ENCODE measurements around the gene PPP1R3D. TPM values are rescaled to one million over a fixed set of nuclear protein-coding genes. Genes with fewer than 3 reads are reported as not detected.

The PPP1R3D gene
- total and polyA plus RNA-seq, 9 donors = 4.0 to 6.3 (median 4.9) TPM

GRCh38 chr20:59954718-59955117 lies 14.6 kb upstream of the PPP1R3D start:
- no peak overlapping the region for H3K27ac ChIP-seq (ENCODE audit: low read length)
- H3K36me3 ChIP-seq (ENCODE audit: control insufficient read depth, insufficient read depth, low read length) = no peaks in the 10 kb centered on the region
- no peaks in the 10 kb centered on the region for H3K9me3 ChIP-seq (replicated peaks; ENCODE audit: control insufficient read depth, low read depth, low read length)
- no peaks in the 10 kb centered on the region for H3K4me1 ChIP-seq (ENCODE audit: control insufficient read depth, insufficient read depth, low read length)
- no peak for DNase-seq
- WGBS (ENCODE audit: insufficient coverage) = 80% methylated on average over 1 of the region's 4 CpGs
- H3K27me3 ChIP-seq (ENCODE audit: control insufficient read depth, insufficient read depth, low read length) = no peaks in the 10 kb centered on the region
- no peak overlapping the region for H3K4me3 ChIP-seq (ENCODE audit: low read length)

GRCh38 chr20:59949911-59950310 lies 9.8 kb upstream of the PPP1R3D start:
- no peak overlapping the region for H3K4me3 ChIP-seq (ENCODE audit: low read length)
- no peaks in the 10 kb centered on the region for H3K9me3 ChIP-seq (replicated peaks; ENCODE audit: control insufficient read depth, low read depth, low read length)
- H3K27me3 ChIP-seq (ENCODE audit: control insufficient read depth, insufficient read depth, low read length) = no peaks in the 10 kb centered on the region
- no peaks in the 10 kb centered on the region for H3K36me3 ChIP-seq (ENCODE audit: control insufficient read depth, insufficient read depth, low read length)
- WGBS (ENCODE audit: insufficient coverage) = no CpG with 5 or more reads among the region's 6 CpGs
- H3K27ac ChIP-seq (ENCODE audit: low read length) = no peak overlapping the region
- H3K4me1 ChIP-seq (ENCODE audit: control insufficient read depth, insufficient read depth, low read length) = peaks cover 6% of the 10 kb centered on the region
- DNase-seq = no peak

DNA sequence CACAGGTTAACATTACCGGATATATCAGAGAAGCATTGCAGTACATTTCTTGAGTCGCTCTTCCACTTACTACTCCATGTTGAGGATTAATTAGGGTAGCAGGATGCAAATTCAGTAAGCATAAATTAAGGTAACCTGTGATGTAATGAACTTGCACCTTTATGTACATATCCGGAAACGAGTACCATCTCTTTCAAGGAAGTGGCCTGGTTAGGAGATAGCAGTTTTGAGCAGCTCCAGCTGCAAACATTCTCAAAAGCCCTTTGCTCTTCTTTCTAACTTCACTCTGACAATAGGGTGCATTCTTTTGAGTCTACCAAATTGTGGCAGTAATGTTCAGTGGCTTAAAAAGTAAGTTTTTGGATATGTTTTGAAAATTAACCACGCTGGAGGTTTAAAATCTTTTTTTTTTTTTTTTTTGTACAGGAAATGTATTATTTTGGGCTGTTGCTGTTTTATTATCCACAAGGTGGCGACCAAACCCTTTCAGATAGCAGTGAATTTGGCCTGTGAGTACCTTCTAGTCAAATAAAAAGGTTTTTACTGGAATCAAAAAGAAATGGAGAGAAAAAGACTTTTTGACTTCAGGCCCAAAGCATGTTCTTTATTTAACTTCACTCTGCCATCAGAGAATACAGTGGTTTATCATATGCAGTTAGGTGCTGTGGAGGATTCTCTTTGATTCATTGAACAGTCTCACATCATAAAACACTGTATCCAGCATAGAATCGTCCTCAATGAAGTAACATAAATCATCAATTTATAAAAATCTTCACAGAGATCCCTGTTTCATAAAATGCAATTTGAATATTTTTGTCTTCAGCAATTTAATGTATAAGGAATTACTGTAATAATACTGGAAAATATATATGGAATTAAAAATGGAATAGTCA lies 9.0 kb upstream of the PPP1R3D start:
- Histone ChIP-seq H3K4me1 (ENCODE audit: control insufficient read depth, insufficient read depth, low read length) (peaks cover 15% of the 10 kb centered on the region), H3K36me3 (ENCODE audit: control insufficient read depth, insufficient read depth, low read length) (peaks cover 8% of the 10 kb centered on the region), H3K27ac (ENCODE audit: low read length) (no peak overlapping the region), H3K27me3 (ENCODE audit: control insufficient read depth, insufficient read depth, low read length) (no peaks in the 10 kb centered on the region), H3K4me3 (ENCODE audit: low read length) (no peak overlapping the region), H3K9me3 (replicated peaks; ENCODE audit: control insufficient read depth, low read depth, low read length) (no peaks in the 10 kb centered on the region)
- peak; percentile 85 for DNase-seq
- WGBS (ENCODE audit: insufficient coverage) = no CpG with 5 or more reads among the region's 7 CpGs

- Histone ChIP-seq H3K36me3 (ENCODE audit: control insufficient read depth, insufficient read depth, low read length) (peaks cover 11% of the 10 kb centered on the region), H3K27ac (ENCODE audit: low read length) (no peak overlapping the region), H3K27me3 (ENCODE audit: control insufficient read depth, insufficient read depth, low read length) (no peaks in the 10 kb centered on the region), H3K9me3 (replicated peaks; ENCODE audit: control insufficient read depth, low read depth, low read length) (no peaks in the 10 kb centered on the region), H3K4me3 (ENCODE audit: low read length) (no peak overlapping the region), H3K4me1 (ENCODE audit: control insufficient read depth, insufficient read depth, low read length) (peaks cover 18% of the 10 kb centered on the region)
- no CpG with 5 or more reads among the region's 1 CpG for WGBS (ENCODE audit: insufficient coverage)
- no peak for DNase-seq
Observed at GRCh38 chr20:59948212-59948611, 8.1 kb upstream of the PPP1R3D start.

GRCh38 chr20:59947376-59947775 lies 7.3 kb upstream of the PPP1R3D start:
- Histone ChIP-seq H3K9me3 (replicated peaks; ENCODE audit: control insufficient read depth, low read depth, low read length) (no peaks in the 10 kb centered on the region), H3K27me3 (ENCODE audit: control insufficient read depth, insufficient read depth, low read length) (no peaks in the 10 kb centered on the region), H3K36me3 (ENCODE audit: control insufficient read depth, insufficient read depth, low read length) (peaks cover 11% of the 10 kb centered on the region), H3K4me1 (ENCODE audit: control insufficient read depth, insufficient read depth, low read length) (peaks cover 18% of the 10 kb centered on the region), H3K27ac (ENCODE audit: low read length) (no peak overlapping the region), H3K4me3 (ENCODE audit: low read length) (no peak overlapping the region)
- DNase-seq = no peak
- WGBS (ENCODE audit: insufficient coverage) = 92% methylated on average over 5 of the region's 8 CpGs

DNA sequence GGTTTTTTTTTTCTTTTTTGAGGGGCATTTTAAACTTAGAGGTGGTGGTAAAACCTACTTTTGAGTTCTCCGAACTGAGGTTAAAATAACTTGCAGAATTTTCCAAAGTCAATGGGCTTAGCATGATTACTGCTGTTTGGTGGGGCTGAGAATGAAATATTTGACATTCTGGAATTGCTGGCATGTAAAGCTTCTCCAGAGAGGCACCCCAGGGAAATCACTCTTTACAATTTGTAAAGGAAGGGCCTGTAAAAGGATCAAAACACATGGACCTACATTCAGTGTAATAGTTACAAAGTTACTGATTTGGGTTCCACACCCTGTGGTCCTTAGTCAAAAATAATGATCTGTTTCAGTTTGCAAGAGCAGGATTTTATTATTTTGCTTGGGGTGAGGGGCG lies 5.6 kb upstream of the PPP1R3D start:
- Histone ChIP-seq H3K4me3 (ENCODE audit: low read length) (no peak overlapping the region), H3K36me3 (ENCODE audit: control insufficient read depth, insufficient read depth, low read length) (peaks cover 11% of the 10 kb centered on the region), H3K4me1 (ENCODE audit: control insufficient read depth, insufficient read depth, low read length) (peaks cover 18% of the 10 kb centered on the region), H3K27me3 (ENCODE audit: control insufficient read depth, insufficient read depth, low read length) (no peaks in the 10 kb centered on the region), H3K27ac (ENCODE audit: low read length) (no peak overlapping the region), H3K9me3 (replicated peaks; ENCODE audit: control insufficient read depth, low read depth, low read length) (no peaks in the 10 kb centered on the region)
- WGBS (ENCODE audit: insufficient coverage) = no CpG with 5 or more reads among the region's 2 CpGs
- no peak for DNase-seq

- H3K27ac ChIP-seq (ENCODE audit: low read length) = peak overlapping the region; percentile 36
- no peak overlapping the region for H3K4me3 ChIP-seq (ENCODE audit: low read length)
- peaks cover 18% of the 10 kb centered on the region for H3K4me1 ChIP-seq (ENCODE audit: control insufficient read depth, insufficient read depth, low read length)
- WGBS (ENCODE audit: insufficient coverage) = no CpG with 5 or more reads among the region's 3 CpGs
- no peak for DNase-seq
- no peaks in the 10 kb centered on the region for H3K27me3 ChIP-seq (ENCODE audit: control insufficient read depth, insufficient read depth, low read length)
- H3K36me3 ChIP-seq (ENCODE audit: control insufficient read depth, insufficient read depth, low read length) = peaks cover 11% of the 10 kb centered on the region
- no peaks in the 10 kb centered on the region for H3K9me3 ChIP-seq (replicated peaks; ENCODE audit: control insufficient read depth, low read depth, low read length)
Observed at GRCh38 chr20:59945175-59945574, 5.1 kb upstream of the PPP1R3D start.

- Histone ChIP-seq H3K4me3 (ENCODE audit: low read length) (no peak overlapping the region), H3K27ac (ENCODE audit: low read length) (peak overlapping the region; percentile 36), H3K36me3 (ENCODE audit: control insufficient read depth, insufficient read depth, low read length) (peaks cover 11% of the 10 kb centered on the region), H3K9me3 (replicated peaks; ENCODE audit: control insufficient read depth, low read depth, low read length) (no peaks in the 10 kb centered on the region), H3K27me3 (ENCODE audit: control insufficient read depth, insufficient read depth, low read length) (no peaks in the 10 kb centered on the region), H3K4me1 (ENCODE audit: control insufficient read depth, insufficient read depth, low read length) (peaks cover 18% of the 10 kb centered on the region)
- WGBS (ENCODE audit: insufficient coverage) = 57% methylated on average over 4 of the region's 7 CpGs
- DNase-seq = peak; percentile 71
Observed at GRCh38 chr20:59944726-59945125, 4.6 kb upstream of the PPP1R3D start.

DNA sequence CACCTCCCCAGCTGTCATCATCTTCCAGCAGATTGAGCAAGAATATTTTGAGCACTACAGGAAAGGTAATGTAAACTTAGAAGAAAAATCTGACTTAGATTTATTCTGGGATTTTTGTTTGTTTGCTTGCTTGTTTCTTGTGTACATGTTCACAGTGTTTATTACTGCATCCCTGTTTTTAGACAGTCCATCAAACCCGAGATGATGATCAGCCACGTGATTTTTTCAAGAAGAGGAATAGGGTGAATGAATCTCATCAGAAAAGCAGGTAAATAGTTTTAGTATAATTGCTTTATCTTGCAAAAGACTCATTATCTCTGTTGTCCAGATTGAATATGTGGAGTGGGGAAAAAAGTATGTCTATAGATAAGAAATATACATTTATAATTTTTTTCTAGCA lies 2.1 kb upstream of the PPP1R3D start:
- Histone ChIP-seq H3K9me3 (replicated peaks; ENCODE audit: control insufficient read depth, low read depth, low read length) (no peaks in the 10 kb centered on the region), H3K27ac (ENCODE audit: low read length) (no peak overlapping the region), H3K4me3 (ENCODE audit: low read length) (no peak overlapping the region), H3K4me1 (ENCODE audit: control insufficient read depth, insufficient read depth, low read length) (peaks cover 33% of the 10 kb centered on the region), H3K27me3 (ENCODE audit: control insufficient read depth, insufficient read depth, low read length) (no peaks in the 10 kb centered on the region), H3K36me3 (ENCODE audit: control insufficient read depth, insufficient read depth, low read length) (peaks cover 11% of the 10 kb centered on the region)
- WGBS (ENCODE audit: insufficient coverage) = no CpG with 5 or more reads among the region's 2 CpGs
- no peak for DNase-seq

GRCh38 chr20:59940956-59941294 lies 820 bp upstream of the PPP1R3D start:
- Histone ChIP-seq H3K36me3 (ENCODE audit: control insufficient read depth, insufficient read depth, low read length) (peaks cover 11% of the 10 kb centered on the region), H3K27me3 (ENCODE audit: control insufficient read depth, insufficient read depth, low read length) (no peaks in the 10 kb centered on the region), H3K4me3 (ENCODE audit: low read length) (peak overlapping the region; percentile 77), H3K27ac (ENCODE audit: low read length) (peak overlapping the region; percentile 96), H3K9me3 (replicated peaks; ENCODE audit: control insufficient read depth, low read depth, low read length) (no peaks in the 10 kb centered on the region), H3K4me1 (ENCODE audit: control insufficient read depth, insufficient read depth, low read length) (peaks cover 34% of the 10 kb centered on the region)
- DNase-seq = no peak
- 0% methylated on average over 2 of the region's 4 CpGs for WGBS (ENCODE audit: insufficient coverage)

- peaks cover 27% of the 10 kb centered on the region for H3K4me1 ChIP-seq (ENCODE audit: control insufficient read depth, insufficient read depth, low read length)
- peak overlapping the region; percentile 96 for H3K27ac ChIP-seq (ENCODE audit: low read length)
- no peak for DNase-seq
- no peaks in the 10 kb centered on the region for H3K9me3 ChIP-seq (replicated peaks; ENCODE audit: control insufficient read depth, low read depth, low read length)
- H3K27me3 ChIP-seq (ENCODE audit: control insufficient read depth, insufficient read depth, low read length) = no peaks in the 10 kb centered on the region
- H3K36me3 ChIP-seq (ENCODE audit: control insufficient read depth, insufficient read depth, low read length) = peaks cover 11% of the 10 kb centered on the region
- H3K4me3 ChIP-seq (ENCODE audit: low read length) = peak overlapping the region; percentile 77
- 0% methylated on average over 24 of the region's 24 CpGs for WGBS (ENCODE audit: insufficient coverage)
Observed at GRCh38 chr20:59939879-59940128, 301 bp downstream of the PPP1R3D start.

Data from muscle of leg (tissue), 11 donors.